GM23338 (cell line): ENCODE data around the gene COL4A1. TPM values are rescaled to one million over a fixed set of nuclear protein-coding genes. Genes with fewer than 3 reads are reported as not detected.

Experiments used
- ATAC-seq: fragments of 200-7000 bp; cut with Tn5 transposase; 3 replicates; pipeline ENCODE4 v1.9.1; 2020
- DNase-seq: peaks from one replicate; pipeline ENCODE4 v3.0.0-alpha.2; 2015; ENCODE audit warnings: low spot score
- H2AFZ ChIP-seq: fragments of 200-600 bp; sonication (generic); 2 replicates; pipeline ENCODE4 v1.8.0; 2016; ENCODE audit warnings: antibody characterized with exemption, mild to moderate bottlenecking, moderate library complexity
- H3F3A ChIP-seq: fragments of 200-600 bp; sonication (generic); replicated peaks from 2 replicates; pipeline ENCODE4 v1.8.0; 2017; ENCODE audit warnings: antibody characterized with exemption, mixed run types, low read depth
- H3K27ac ChIP-seq: fragments of 200-600 bp; sonication (generic); 2 replicates; pipeline ENCODE4 v1.6.1; 2016; ENCODE audit warnings: low read depth
- H3K27me3 ChIP-seq: fragments of 200-600 bp; sonication (generic); 2 replicates; pipeline ENCODE4 v1.8.0; 2016; ENCODE audit warnings: mild to moderate bottlenecking, mixed run types, moderate library complexity; ENCODE audit not compliant: insufficient read depth
- H3K36me3 ChIP-seq: fragments of 200-600 bp; sonication (generic); 2 replicates; pipeline ENCODE4 v1.8.0; 2016; ENCODE audit warnings: mild to moderate bottlenecking; ENCODE audit not compliant: insufficient read depth
- H3K4me1 ChIP-seq: fragments of 200-600 bp; sonication (generic); 2 replicates; pipeline ENCODE4 v1.8.0; 2016; ENCODE audit warnings: mild to moderate bottlenecking, moderate library complexity; ENCODE audit not compliant: insufficient read depth
- H3K4me2 ChIP-seq: fragments of 200-600 bp; sonication (generic); 2 replicates; pipeline ENCODE4 v1.7.1; 2017; ENCODE audit warnings: mixed run types
- H3K4me3 ChIP-seq: fragments of 200-600 bp; sonication (generic); 2 replicates; pipeline ENCODE4 v1.6.1; 2016; ENCODE audit warnings: mixed run types
- H3K79me2 ChIP-seq: fragments of 200-600 bp; sonication (generic); replicated peaks from 2 replicates; pipeline ENCODE4 v1.8.0; 2017; ENCODE audit warnings: mild to moderate bottlenecking; ENCODE audit not compliant: insufficient read depth
- H3K9me2 ChIP-seq: fragments of 200-600 bp; sonication (generic); 2 replicates; pipeline ENCODE4 v1.8.0; 2017; ENCODE audit not compliant: insufficient read depth
- H4K20me1 ChIP-seq: fragments of 200-600 bp; sonication (generic); replicated peaks from 2 replicates; pipeline ENCODE4 v1.8.0; 2017; ENCODE audit warnings: mild to moderate bottlenecking; ENCODE audit not compliant: insufficient read depth
- H3K27ac Mint-ChIP-seq: 2 replicates; pipeline ENCODE4 v1.8.0; 2020; ENCODE audit warnings: inconsistent platforms, mild to moderate bottlenecking, moderate library complexity, mixed read lengths
- H3K27me3 Mint-ChIP-seq: 3 replicates; pipeline ENCODE4 v1.8.0; 2022; ENCODE audit warnings: low read depth, mild to moderate bottlenecking, moderate library complexity, mixed read lengths, inconsistent platforms; ENCODE audit not compliant: insufficient read depth, poor library complexity
- H3K36me3 Mint-ChIP-seq: 3 replicates; pipeline ENCODE4 v1.8.0; 2021; ENCODE audit warnings: low read depth, mild to moderate bottlenecking, inconsistent platforms, moderate library complexity, mixed read lengths
- H3K4me1 Mint-ChIP-seq: 3 replicates; pipeline ENCODE4 v1.8.0; 2020; ENCODE audit warnings: mild to moderate bottlenecking, inconsistent platforms, mixed read lengths
- H3K4me3 Mint-ChIP-seq: 3 replicates; pipeline ENCODE4 v1.8.0; 2021; ENCODE audit warnings: moderate library complexity, mild to moderate bottlenecking, inconsistent platforms, mixed read lengths
- H3K9me3 Mint-ChIP-seq: 3 replicates; pipeline ENCODE4 v1.8.0; 2020; ENCODE audit warnings: moderate library complexity, mild to moderate bottlenecking, inconsistent platforms, mixed read lengths
- CREB1 ChIP-seq: fragments of 250-450 bp; sonication (Bioruptor Pico); IDR thresholded peaks from 2 replicates; pipeline ENCODE4 v1.5.0; 2020; ENCODE audit warnings: low read depth, mild to moderate bottlenecking, moderate library complexity
- EZH2phosphoT487 ChIP-seq: fragments of 200-600 bp; sonication (generic); IDR thresholded peaks from one replicate; pipeline ENCODE4 v1.8.1; 2018; ENCODE audit warnings: antibody characterized with exemption; ENCODE audit not compliant: unreplicated experiment
- ZNF114 ChIP-seq: fragments of 250-450 bp; sonication (Bioruptor Pico); IDR thresholded peaks from 2 replicates; pipeline ENCODE4 v1.5.0; 2020; ENCODE audit warnings: mild to moderate bottlenecking, moderate library complexity
- ZNF331 ChIP-seq: fragments of 250-450 bp; sonication (Bioruptor Pico); IDR thresholded peaks from 2 replicates; pipeline ENCODE4 v1.5.0; 2020; ENCODE audit warnings: low read depth, mild to moderate bottlenecking, moderate library complexity
- ZNF462 ChIP-seq: fragments of 250-450 bp; sonication (Bioruptor Pico); IDR thresholded peaks from 2 replicates; pipeline ENCODE4 v1.5.0; 2020; ENCODE audit warnings: mild to moderate bottlenecking, moderate library complexity
- polyA plus RNA-seq: library from polyadenylated mRNA; unstranded; fragments of >200 nt; fragmentation: Nextera tagmentation; extraction: Ambion mirVana; gene quantifications from 2 replicates; pipeline ENCODE4 v1.2.1, GENCODE V29; 2016
- total RNA-seq: library from RNA; depleted of rRNA; stranded (reverse); fragments of >200 nt; shearing (Covaris generic); gene quantifications from 2 replicates; pipeline ENCODE4 v1.2.3, GENCODE V29; 2014

The COL4A1 gene
- total and polyA plus RNA-seq, 2 experiments from 2014 or later = 39.1 to 110 TPM

GRCh38 chr13:110300090-110300815, 6.7 kb downstream of the COL4A1 start (continued):
- TF ChIP-seq ZNF462 (CRISPR knock-in tag) (no peak), ZNF114 (CRISPR knock-in tag) (no peak), CREB1 (no peak)

- 0 out of 2 replicates have a peak, but pooled peaks cover 5% of the 10 kb centered on the region for H3F3A ChIP-seq
- H3K36me3 ChIP-seq = no peaks in the 10 kb centered on the region
- 0 out of 2 replicates have a peak overlapping the region, but pooled peaks have one; percentile 66 for H3K4me2 ChIP-seq
- H3K79me2 ChIP-seq = peaks cover 66% of the 10 kb centered on the region
- Mint-ChIP-seq H3K4me3 (no peak overlapping the region), H3K4me1 (peaks cover 40% of the 10 kb centered on the region), H3K27ac (no peak overlapping the region), H3K9me3 (no peaks in the 10 kb centered on the region), H3K27me3 (peaks cover 7% of the 10 kb centered on the region), H3K36me3 (no peaks in the 10 kb centered on the region; the same call in 2 of the 3 replicates)
- no peak overlapping the region for H3K4me3 ChIP-seq
- peaks cover 32% of the 10 kb centered on the region for H3K4me1 ChIP-seq
- ATAC-seq (no peak), DNase-seq (no peak)
- no peaks in the 10 kb centered on the region for H3K27me3 ChIP-seq
- H4K20me1 ChIP-seq = no peaks in the 10 kb centered on the region; the same call in 1 of the 2 replicates
- H3K9me2 ChIP-seq = no peaks in the 10 kb centered on the region; the same call in 1 of the 2 replicates
- H3K27ac ChIP-seq = no peak overlapping the region; the same call in 1 of the 2 replicates
- H2AFZ ChIP-seq = 0 out of 2 replicates have a peak overlapping the region, but pooled peaks have one; percentile 63
- TF ChIP-seq ZNF462 (CRISPR knock-in tag) (no peak), ZNF331 (CRISPR knock-in tag) (no peak), EZH2phosphoT487 (no peak)
Measured at GRCh38 chr13:110299283-110299840, 7.6 kb downstream of the COL4A1 start.
